Upper lobe of right lung (tissue), 1 donor: Measurements from ENCODE around the gene GALNT2. TPM values are rescaled to one million over a fixed set of nuclear protein-coding genes. Genes with fewer than 3 reads are reported as not detected.
A peak's percentile ranks its signal among the peaks of the same experiment; 100 is the strongest.

Experiments
- ATAC-seq: fragments of 200-7000 bp; cut with Tn5 transposase; one replicate; pipeline ENCODE4 v1.9.1; 2020; ENCODE audit warnings: mild to moderate bottlenecking, moderate library complexity
- DNase-seq: peaks from one replicate; pipeline ENCODE4 v3.0.0-alpha.2; 2020
- H3K27ac ChIP-seq: fragments of 200-600 bp; one replicate; pipeline ENCODE4 v1.8.0; 2022
- H3K27me3 ChIP-seq: fragments of 200-600 bp; one replicate; pipeline ENCODE4 v1.8.0; 2022; ENCODE audit warnings: mild to moderate bottlenecking
- H3K36me3 ChIP-seq: fragments of 200-600 bp; one replicate; pipeline ENCODE4 v1.8.0; 2022
- H3K4me1 ChIP-seq: fragments of 200-600 bp; one replicate; pipeline ENCODE4 v1.8.0; 2022
- H3K4me3 ChIP-seq: fragments of 200-600 bp; one replicate; pipeline ENCODE4 v1.8.0; 2022; ENCODE audit warnings: mild to moderate bottlenecking
- H3K9me3 ChIP-seq: fragments of 200-600 bp; one replicate; pipeline ENCODE4 v1.8.0; 2022
- intact Hi-C: fragments of 100-400 bp; cut with DNase I; formaldehyde crosslinking; loops from one replicate; pipeline ENCODE4 v1.11.0; 2022
- total RNA-seq: library from RNA; stranded (reverse); fragmentation: NEBNext Ultra II Directional; extraction: Animal tissue kit (Norgen Biotek cat#: 25700); gene quantifications from one replicate; pipeline ENCODE4 v1.2.1, GENCODE V29; 2021
- TF ChIP-seq, protein P1 (sequence below): fragments of 200-600 bp; IDR thresholded peaks from one replicate; pipeline ENCODE4 v1.8.0; 2022; ENCODE audit warnings: antibody characterized with exemption
- donor health status: DM: no; HTN: yes; CAD: no; lungs with severe emphysema.

GALNT2 gene
- total RNA-seq, 1 donor from 2014 or later: 55.1 TPM

- ATAC-seq (no peak), DNase-seq (peak; percentile 39)
- Histone ChIP-seq H3K4me3 (no peak overlapping the region), H3K27ac (no peak overlapping the region), H3K27me3 (no peaks in the 10 kb centered on the region), H3K4me1 (no peaks in the 10 kb centered on the region), H3K36me3 (peaks cover 9% of the 10 kb centered on the region), H3K9me3 (no peaks in the 10 kb centered on the region)
- TF ChIP-seq, protein P1, sequence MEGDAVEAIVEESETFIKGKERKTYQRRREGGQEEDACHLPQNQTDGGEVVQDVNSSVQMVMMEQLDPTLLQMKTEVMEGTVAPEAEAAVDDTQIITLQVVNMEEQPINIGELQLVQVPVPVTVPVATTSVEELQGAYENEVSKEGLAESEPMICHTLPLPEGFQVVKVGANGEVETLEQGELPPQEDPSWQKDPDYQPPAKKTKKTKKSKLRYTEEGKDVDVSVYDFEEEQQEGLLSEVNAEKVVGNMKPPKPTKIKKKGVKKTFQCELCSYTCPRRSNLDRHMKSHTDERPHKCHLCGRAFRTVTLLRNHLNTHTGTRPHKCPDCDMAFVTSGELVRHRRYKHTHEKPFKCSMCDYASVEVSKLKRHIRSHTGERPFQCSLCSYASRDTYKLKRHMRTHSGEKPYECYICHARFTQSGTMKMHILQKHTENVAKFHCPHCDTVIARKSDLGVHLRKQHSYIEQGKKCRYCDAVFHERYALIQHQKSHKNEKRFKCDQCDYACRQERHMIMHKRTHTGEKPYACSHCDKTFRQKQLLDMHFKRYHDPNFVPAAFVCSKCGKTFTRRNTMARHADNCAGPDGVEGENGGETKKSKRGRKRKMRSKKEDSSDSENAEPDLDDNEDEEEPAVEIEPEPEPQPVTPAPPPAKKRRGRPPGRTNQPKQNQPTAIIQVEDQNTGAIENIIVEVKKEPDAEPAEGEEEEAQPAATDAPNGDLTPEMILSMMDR: no peak
- intact Hi-C loops: no loop called here
Observed at GRCh38 chr1:230284891-230285290, 217.9 kb downstream of the GALNT2 start.

GRCh38 chr1:230285351-230285750 is 218.3 kb downstream of the GALNT2 start:
- peak; percentile 32 for DNase-seq
- intact Hi-C loops: no loop called here
- H3K9me3 ChIP-seq: no peaks in the 10 kb centered on the region
- H3K27ac ChIP-seq: no peak overlapping the region
- H3K4me3 ChIP-seq: no peak overlapping the region
- TF ChIP-seq, protein P1: no peak
- no peak for ATAC-seq
- H3K4me1 ChIP-seq: no peaks in the 10 kb centered on the region
- no peaks in the 10 kb centered on the region for H3K27me3 ChIP-seq
- H3K36me3 ChIP-seq: peaks cover 4% of the 10 kb centered on the region

- Histone ChIP-seq H3K9me3 (no peaks in the 10 kb centered on the region), H3K4me1 (no peaks in the 10 kb centered on the region), H3K27me3 (no peaks in the 10 kb centered on the region), H3K27ac (no peak overlapping the region), H3K36me3 (no peaks in the 10 kb centered on the region), H3K4me3 (no peak overlapping the region)
- no peak for DNase-seq
- ATAC-seq: no peak
- intact Hi-C loops: no loop called here
- TF ChIP-seq, protein P1: no peak
Observed at GRCh38 chr1:230286166-230286889, 219.3 kb downstream of the GALNT2 start.

DNA sequence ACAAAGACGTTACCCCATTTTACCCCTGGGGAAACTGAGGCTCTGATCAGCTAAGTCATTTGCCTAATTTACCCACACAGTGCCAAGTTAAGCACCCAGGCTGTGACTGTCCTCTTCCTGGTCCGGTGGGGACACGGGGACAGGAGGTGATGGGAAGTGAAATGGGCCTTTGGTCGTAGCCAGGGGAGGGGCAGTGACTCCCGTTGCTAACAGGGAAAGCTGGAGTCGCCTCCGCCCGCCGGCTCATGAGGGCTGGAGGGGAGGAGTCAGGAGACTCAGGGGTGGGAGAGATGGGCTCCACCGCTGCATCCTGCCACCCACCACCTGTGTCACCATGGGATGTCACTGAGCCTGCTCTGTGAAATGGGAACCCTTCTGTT is 219.8 kb downstream of the GALNT2 start:
- TF ChIP-seq, protein P1: no peak
- ATAC-seq: no peak
- no peak for DNase-seq
- Histone ChIP-seq H3K27ac (no peak overlapping the region), H3K4me3 (no peak overlapping the region), H3K9me3 (no peaks in the 10 kb centered on the region), H3K36me3 (no peaks in the 10 kb centered on the region), H3K4me1 (no peaks in the 10 kb centered on the region), H3K27me3 (peaks cover 1% of the 10 kb centered on the region)
- intact Hi-C loops: no loop called here

DNA sequence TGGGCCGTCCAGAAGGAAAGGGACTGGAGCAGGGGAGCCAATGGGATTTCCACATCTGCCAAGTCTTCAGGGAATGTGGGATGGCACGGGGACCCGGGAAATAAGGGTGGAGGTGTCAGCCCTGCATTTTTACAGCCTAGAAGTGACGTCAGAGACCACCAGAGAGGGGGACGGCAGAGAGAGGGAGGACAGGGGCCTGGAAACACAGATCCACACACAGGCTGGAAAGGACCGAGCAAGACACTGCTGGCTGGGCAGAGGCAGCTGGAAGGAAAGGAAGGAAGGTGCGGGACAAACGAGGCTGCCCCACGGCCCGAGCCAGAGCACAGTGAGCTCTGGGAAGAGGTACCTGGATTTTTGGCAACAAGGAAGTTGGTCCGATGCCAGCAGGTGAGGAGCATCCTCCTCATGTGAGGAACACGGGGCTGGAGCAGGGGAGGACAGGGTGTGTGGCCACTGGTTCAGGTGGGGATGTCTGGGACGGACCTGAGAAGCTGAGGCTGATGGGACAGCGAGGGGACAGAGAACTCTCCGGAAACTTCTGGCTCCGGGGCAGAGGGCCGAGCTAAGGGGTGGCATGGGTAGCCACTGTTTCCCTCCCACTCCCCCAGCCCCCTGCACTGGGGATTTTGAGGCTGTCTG is 220.8 kb downstream of the GALNT2 start:
- DNase-seq: no peak
- no peak overlapping the region for H3K4me3 ChIP-seq
- no peak overlapping the region for H3K27ac ChIP-seq
- ATAC-seq: no peak
- no peaks in the 10 kb centered on the region for H3K36me3 ChIP-seq
- intact Hi-C loops: no loop called here
- peaks cover 5% of the 10 kb centered on the region for H3K27me3 ChIP-seq
- no peaks in the 10 kb centered on the region for H3K9me3 ChIP-seq
- TF ChIP-seq, protein P1: no peak
- no peaks in the 10 kb centered on the region for H3K4me1 ChIP-seq
